ENCODE data around the gene SIGLEC7. TPM values are rescaled to one million over a fixed set of nuclear protein-coding genes. Genes with fewer than 3 reads are reported as not detected.
A peak's percentile ranks its signal among the peaks of the same experiment; 100 is the strongest.

Gene SIGLEC7
- total RNA-seq, 5 donors from 2014 or later (not counting 1 experiment from before 2014, with no cell fraction given), result 0.30 to 3.3 (median 1.0) TPM; not detected in 1

- Mint-ChIP-seq H3K36me3 (no peaks in the 10 kb centered on the region), H3K4me1 (peaks cover 86 to 88% (median 86%) of the 10 kb centered on the region in 3 donors), H3K9me3 (no peaks in the 10 kb centered on the region), H3K27me3 (no peaks in the 10 kb centered on the region), H3K4me3 (peak overlapping the region in 2 of 3 donors; percentile 59 to 77), H3K27ac (peak overlapping the region; percentile 93 to 97)
- Histone ChIP-seq H3K9me3 (no peaks in the 10 kb centered on the region), H3K27me3 (replicated peaks in 1 of 2; ENCODE audit: control insufficient read depth in 2 of 2, extremely low read depth in 1 of 2, insufficient read depth in 2 of 2, low read length in 1 of 2) (no peaks in the 10 kb centered on the region), H3K36me3 (ENCODE audit: control insufficient read depth in 2 of 2, extremely low read depth in 1 of 2, insufficient read depth in 1 of 2, low read length in 1 of 2) (no peaks in the 10 kb centered on the region), H3K27ac (ENCODE audit: low read length) (peak overlapping the region; percentile 73), H3K4me3 (ENCODE audit: control insufficient read depth in 1 of 2, extremely low read depth in 1 of 2, low read length in 1 of 2) (peak overlapping the region in 1 of 2 donors; percentile 20), H3K4me1 (ENCODE audit: control insufficient read depth in 1 of 2, extremely low read depth in 1 of 2, insufficient read depth in 2 of 2, low read length in 2 of 2) (peaks cover 57 to 95% of the 10 kb centered on the region in 2 experiments)
- ATAC-seq (replicated peaks in 1 of 4), result no peak
- no peak for DNase-seq
- 88% methylated on average over 13 of the region's 16 CpGs for WGBS (ENCODE audit: insufficient coverage)
- ChIA-PET CTCF (no interaction called here), POLR2A (no interaction called here)
Measured at GRCh38 chr19:51125421-51126075, 16.6 kb upstream of the SIGLEC7 start.

GRCh38 chr19:51127032-51127431 is 15.1 kb upstream of the SIGLEC7 start:
- Histone ChIP-seq H3K27me3 (replicated peaks in 1 of 2; ENCODE audit: control insufficient read depth in 2 of 2, extremely low read depth in 1 of 2, insufficient read depth in 2 of 2, low read length in 1 of 2) (no peaks in the 10 kb centered on the region), H3K4me1 (ENCODE audit: control insufficient read depth in 1 of 2, extremely low read depth in 1 of 2, insufficient read depth in 2 of 2, low read length in 2 of 2) (peaks cover 60 to 98% of the 10 kb centered on the region in 2 experiments), H3K4me3 (ENCODE audit: control insufficient read depth in 1 of 2, extremely low read depth in 1 of 2, low read length in 1 of 2) (no peak overlapping the region), H3K36me3 (ENCODE audit: control insufficient read depth in 2 of 2, extremely low read depth in 1 of 2, insufficient read depth in 1 of 2, low read length in 1 of 2) (no peaks in the 10 kb centered on the region), H3K27ac (ENCODE audit: low read length) (no peak overlapping the region), H3K9me3 (no peaks in the 10 kb centered on the region)
- Mint-ChIP-seq H3K27me3 (peaks cover 0 to under 1% of the 10 kb centered on the region in 2 donors), H3K27ac (peak overlapping the region; percentile 92 to 97), H3K36me3 (no peaks in the 10 kb centered on the region), H3K4me1 (peaks cover 86 to 90% (median 88%) of the 10 kb centered on the region in 3 donors), H3K9me3 (no peaks in the 10 kb centered on the region), H3K4me3 (peak overlapping the region in 2 of 3 donors; percentile 34 to 77)
- ATAC-seq (replicated peaks in 1 of 4) (no peak), DNase-seq (no peak)
- POLR2A ChIA-PET, result no interaction called here
- CTCF ChIA-PET, result no interaction called here
- WGBS (ENCODE audit: insufficient coverage), result 72% methylated on average over 2 of the region's 6 CpGs

- peaks cover 0 to 1% of the 10 kb centered on the region in 2 donors for H3K27me3 Mint-ChIP-seq
- H3K27ac Mint-ChIP-seq, result peak overlapping the region; percentile 92 to 97
- peak overlapping the region in 1 of 2 donors; percentile 32 for H3K4me3 ChIP-seq (ENCODE audit: control insufficient read depth in 1 of 2, extremely low read depth in 1 of 2, low read length in 1 of 2)
- CTCF ChIA-PET, result no interaction called here
- peaks cover 59 to 96% of the 10 kb centered on the region in 2 experiments for H3K4me1 ChIP-seq (ENCODE audit: control insufficient read depth in 1 of 2, extremely low read depth in 1 of 2, insufficient read depth in 2 of 2, low read length in 2 of 2)
- no peaks in the 10 kb centered on the region for H3K36me3 ChIP-seq (ENCODE audit: control insufficient read depth in 2 of 2, extremely low read depth in 1 of 2, insufficient read depth in 1 of 2, low read length in 1 of 2)
- peak overlapping the region; percentile 28 to 77 (median 43) for H3K4me3 Mint-ChIP-seq
- H3K36me3 Mint-ChIP-seq, result no peaks in the 10 kb centered on the region
- H3K9me3 ChIP-seq, result no peaks in the 10 kb centered on the region
- peak overlapping the region; percentile 43 for H3K27ac ChIP-seq (ENCODE audit: low read length)
- POLR2A ChIA-PET, result no interaction called here
- peaks cover 86 to 90% (median 87%) of the 10 kb centered on the region in 3 donors for H3K4me1 Mint-ChIP-seq
- no peaks in the 10 kb centered on the region for H3K9me3 Mint-ChIP-seq
- ATAC-seq (replicated peaks in 1 of 4), result peak in 1 of 4 experiments; percentile 7
- no CpG with 5 or more reads among the region's 4 CpGs for WGBS (ENCODE audit: insufficient coverage)
- DNase-seq, result peak in 2 of 35 experiments; percentile 21 to 35
- H3K27me3 ChIP-seq (replicated peaks in 1 of 2; ENCODE audit: control insufficient read depth in 2 of 2, extremely low read depth in 1 of 2, insufficient read depth in 2 of 2, low read length in 1 of 2), result no peaks in the 10 kb centered on the region
Measured at GRCh38 chr19:51127755-51128154, 14.3 kb upstream of the SIGLEC7 start.

GRCh38 chr19:51128227-51128626 is 13.9 kb upstream of the SIGLEC7 start:
- H3K4me1 ChIP-seq (ENCODE audit: control insufficient read depth in 1 of 2, extremely low read depth in 1 of 2, insufficient read depth in 2 of 2, low read length in 2 of 2), result peaks cover 56 to 94% of the 10 kb centered on the region in 2 experiments
- H3K4me3 ChIP-seq (ENCODE audit: control insufficient read depth in 1 of 2, extremely low read depth in 1 of 2, low read length in 1 of 2), result no peak overlapping the region
- H3K36me3 ChIP-seq (ENCODE audit: control insufficient read depth in 2 of 2, extremely low read depth in 1 of 2, insufficient read depth in 1 of 2, low read length in 1 of 2), result no peaks in the 10 kb centered on the region
- ATAC-seq (replicated peaks in 1 of 4), result no peak
- no peaks in the 10 kb centered on the region for H3K27me3 ChIP-seq (replicated peaks in 1 of 2; ENCODE audit: control insufficient read depth in 2 of 2, extremely low read depth in 1 of 2, insufficient read depth in 2 of 2, low read length in 1 of 2)
- Mint-ChIP-seq H3K4me3 (peak overlapping the region in 2 of 3 donors; percentile 18 to 77), H3K27ac (peak overlapping the region; percentile 92 to 97), H3K4me1 (peaks cover 82 to 85% (median 84%) of the 10 kb centered on the region in 3 donors), H3K27me3 (peaks cover 0 to 1% of the 10 kb centered on the region in 2 donors), H3K36me3 (no peaks in the 10 kb centered on the region), H3K9me3 (no peaks in the 10 kb centered on the region)
- ChIA-PET CTCF (no interaction called here), POLR2A (no interaction called here)
- H3K27ac ChIP-seq (ENCODE audit: low read length), result peak overlapping the region; percentile 43
- no peak for DNase-seq
- H3K9me3 ChIP-seq, result no peaks in the 10 kb centered on the region
- WGBS (ENCODE audit: insufficient coverage), result 89% methylated on average over 6 of the region's 7 CpGs

GRCh38 chr19:51129716-51130115 is 12.4 kb upstream of the SIGLEC7 start:
- Mint-ChIP-seq H3K9me3 (no peaks in the 10 kb centered on the region), H3K4me1 (peaks cover 67 to 74% (median 73%) of the 10 kb centered on the region in 3 donors)
- CTCF ChIA-PET, result no interaction called here

GRCh38 chr19:51131780-51132680 is 10.1 kb upstream of the SIGLEC7 start:
- CTCF ChIA-PET, result no interaction called here
- Histone ChIP-seq H3K4me1 (ENCODE audit: control insufficient read depth in 1 of 2, extremely low read depth in 1 of 2, insufficient read depth in 2 of 2, low read length in 2 of 2) (peaks cover 39 to 67% of the 10 kb centered on the region in 2 experiments), H3K9me3 (no peaks in the 10 kb centered on the region), H3K27me3 (replicated peaks in 1 of 2; ENCODE audit: control insufficient read depth in 2 of 2, extremely low read depth in 1 of 2, insufficient read depth in 2 of 2, low read length in 1 of 2) (no peaks in the 10 kb centered on the region), H3K27ac (ENCODE audit: low read length) (peak overlapping the region; percentile 12), H3K4me3 (ENCODE audit: control insufficient read depth in 1 of 2, extremely low read depth in 1 of 2, low read length in 1 of 2) (peak overlapping the region in 1 of 2 donors; percentile 17), H3K36me3 (ENCODE audit: control insufficient read depth in 2 of 2, extremely low read depth in 1 of 2, insufficient read depth in 1 of 2, low read length in 1 of 2) (no peaks in the 10 kb centered on the region)
- H3K36me3 Mint-ChIP-seq, result no peaks in the 10 kb centered on the region
- peak overlapping the region; percentile 94 for H3K27ac Mint-ChIP-seq
- H3K27me3 Mint-ChIP-seq, result peaks cover 0 to 1% of the 10 kb centered on the region in 2 donors
- DNase-seq, result peak in 29 of 35 experiments; percentile 22 to 59 (median 42)
- peak; percentile 80 to 90 (median 86) for ATAC-seq (replicated peaks in 1 of 4)
- peaks cover 60 to 71% (median 69%) of the 10 kb centered on the region in 3 donors for H3K4me1 Mint-ChIP-seq
- POLR2A ChIA-PET, result interaction anchor here in 1 of 2 donors (0.7 kb wide), 1 partner anchor 473 kb away, joined by 7 read pairs; no protein-coding TSS in a partner anchor
- H3K9me3 Mint-ChIP-seq, result no peaks in the 10 kb centered on the region
- WGBS (ENCODE audit: insufficient coverage), result 55% methylated on average over 20 of the region's 24 CpGs
- peak overlapping the region; percentile 62 to 77 (median 74) for H3K4me3 Mint-ChIP-seq

More at GRCh38 chr19:51129716-51130115, 12.4 kb upstream of the SIGLEC7 start:
- H3K27ac ChIP-seq (ENCODE audit: low read length), result peak overlapping the region; percentile 27
- H3K4me1 ChIP-seq (ENCODE audit: control insufficient read depth in 1 of 2, extremely low read depth in 1 of 2, insufficient read depth in 2 of 2, low read length in 2 of 2), result peaks cover 42 to 80% of the 10 kb centered on the region in 2 experiments
- H3K36me3 ChIP-seq (ENCODE audit: control insufficient read depth in 2 of 2, extremely low read depth in 1 of 2, insufficient read depth in 1 of 2, low read length in 1 of 2), result no peaks in the 10 kb centered on the region
- Mint-ChIP-seq H3K27me3 (peaks cover 0 to 1% of the 10 kb centered on the region in 2 donors), H3K4me3 (peak overlapping the region in 1 of 3 donors; percentile 77), H3K36me3 (no peaks in the 10 kb centered on the region), H3K27ac (peak overlapping the region; percentile 69 to 80)
- ATAC-seq (replicated peaks in 1 of 4) (no peak), DNase-seq (no peak)
- no peaks in the 10 kb centered on the region for H3K27me3 ChIP-seq (replicated peaks in 1 of 2; ENCODE audit: control insufficient read depth in 2 of 2, extremely low read depth in 1 of 2, insufficient read depth in 2 of 2, low read length in 1 of 2)
- 96% methylated on average over 6 of the region's 8 CpGs for WGBS (ENCODE audit: insufficient coverage)
- no peaks in the 10 kb centered on the region for H3K9me3 ChIP-seq
- H3K4me3 ChIP-seq (ENCODE audit: control insufficient read depth in 1 of 2, extremely low read depth in 1 of 2, low read length in 1 of 2), result no peak overlapping the region
- POLR2A ChIA-PET, result no interaction called here
